ENCODE results near the gene SEMA6A. TPM values are rescaled to one million over a fixed set of nuclear protein-coding genes. Genes with fewer than 3 reads are reported as not detected.

Gene SEMA6A
- total RNA-seq, 4 donors from 2014 or later = 37.1 to 121 (median 111) TPM

- Histone ChIP-seq H3K4me1 (no peaks in the 10 kb centered on the region), H3K36me3 (no peaks in the 10 kb centered on the region), H3K9me3 (no peaks in the 10 kb centered on the region), H3K4me3 (no peak overlapping the region), H3K27ac (no peak overlapping the region), H3K27me3 (no peaks in the 10 kb centered on the region)
- DNase-seq = no peak
- TF ChIP-seq POLR2A (IDR thresholded peaks at IDR 0.05) = no peak
- TF ChIP-seq, protein P1, sequence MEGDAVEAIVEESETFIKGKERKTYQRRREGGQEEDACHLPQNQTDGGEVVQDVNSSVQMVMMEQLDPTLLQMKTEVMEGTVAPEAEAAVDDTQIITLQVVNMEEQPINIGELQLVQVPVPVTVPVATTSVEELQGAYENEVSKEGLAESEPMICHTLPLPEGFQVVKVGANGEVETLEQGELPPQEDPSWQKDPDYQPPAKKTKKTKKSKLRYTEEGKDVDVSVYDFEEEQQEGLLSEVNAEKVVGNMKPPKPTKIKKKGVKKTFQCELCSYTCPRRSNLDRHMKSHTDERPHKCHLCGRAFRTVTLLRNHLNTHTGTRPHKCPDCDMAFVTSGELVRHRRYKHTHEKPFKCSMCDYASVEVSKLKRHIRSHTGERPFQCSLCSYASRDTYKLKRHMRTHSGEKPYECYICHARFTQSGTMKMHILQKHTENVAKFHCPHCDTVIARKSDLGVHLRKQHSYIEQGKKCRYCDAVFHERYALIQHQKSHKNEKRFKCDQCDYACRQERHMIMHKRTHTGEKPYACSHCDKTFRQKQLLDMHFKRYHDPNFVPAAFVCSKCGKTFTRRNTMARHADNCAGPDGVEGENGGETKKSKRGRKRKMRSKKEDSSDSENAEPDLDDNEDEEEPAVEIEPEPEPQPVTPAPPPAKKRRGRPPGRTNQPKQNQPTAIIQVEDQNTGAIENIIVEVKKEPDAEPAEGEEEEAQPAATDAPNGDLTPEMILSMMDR (IDR thresholded peaks at IDR 0.05) = no peak
Measured at GRCh38 chr5:116409591-116410296, 164.9 kb downstream of the SEMA6A start.

DNA sequence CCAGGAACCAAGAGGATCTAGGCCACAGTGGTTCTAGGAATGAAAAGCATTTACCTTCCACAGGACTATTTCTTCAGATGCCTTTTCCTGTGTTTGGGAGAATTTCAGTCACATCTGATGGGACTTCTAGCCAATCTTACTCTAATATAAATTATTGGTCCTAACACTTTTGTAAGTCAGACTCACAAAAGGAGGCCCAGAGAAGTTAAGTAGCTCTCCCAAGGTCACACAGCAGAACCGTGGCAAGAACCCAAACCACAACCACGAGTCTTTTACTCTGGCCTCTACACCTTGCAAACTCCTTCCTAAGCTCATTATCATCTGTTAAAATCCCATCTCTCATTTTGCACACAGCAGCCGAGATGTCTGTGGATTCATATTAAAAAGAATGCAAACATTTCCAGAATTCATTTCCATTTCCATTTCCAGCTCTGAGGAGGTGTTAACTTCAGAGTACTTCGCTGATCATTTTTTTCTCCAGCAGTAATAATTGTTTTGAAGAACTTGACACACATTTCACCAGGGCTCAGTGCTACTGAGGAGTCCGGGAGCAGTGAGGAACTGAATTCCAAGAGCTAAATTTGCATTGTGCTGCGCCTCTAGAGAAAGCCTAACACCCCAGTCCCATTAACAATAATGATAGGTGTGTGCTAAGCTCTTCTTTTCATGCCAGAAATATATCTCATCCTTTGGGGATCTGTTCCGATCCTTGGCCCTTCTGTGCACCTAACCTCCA lies 168.1 kb downstream of the SEMA6A start:
- no peak for DNase-seq
- Histone ChIP-seq H3K4me3 (no peak overlapping the region), H3K4me1 (no peaks in the 10 kb centered on the region), H3K9me3 (no peaks in the 10 kb centered on the region), H3K27ac (no peak overlapping the region), H3K27me3 (no peaks in the 10 kb centered on the region), H3K36me3 (no peaks in the 10 kb centered on the region)
- TF ChIP-seq POLR2A (IDR thresholded peaks at IDR 0.05) = no peak
- TF ChIP-seq, protein P1 (IDR thresholded peaks at IDR 0.05) = no peak

DNA sequence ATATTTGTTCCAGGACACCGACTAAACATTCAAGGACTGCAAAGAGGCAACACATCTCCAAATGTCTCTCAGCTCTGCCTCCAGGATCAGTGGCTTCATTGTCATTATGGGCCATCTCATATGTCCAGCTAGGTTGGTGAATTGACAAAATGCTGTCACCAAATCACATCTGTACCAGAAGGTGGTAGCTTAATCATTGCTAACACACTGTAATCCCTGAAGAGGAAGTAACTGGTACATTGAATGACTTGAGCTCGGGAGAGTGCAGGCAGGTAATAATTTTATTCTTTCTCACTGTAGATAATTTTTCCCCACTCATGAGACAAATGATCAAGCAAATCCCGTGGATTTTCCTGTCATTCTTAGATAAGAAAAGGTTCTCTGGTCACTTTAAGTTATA lies 169.8 kb downstream of the SEMA6A start:
- DNase-seq = no peak
- no peaks in the 10 kb centered on the region for H3K4me1 ChIP-seq
- no peak overlapping the region for H3K4me3 ChIP-seq
- no peak for TF ChIP-seq POLR2A (IDR thresholded peaks at IDR 0.05)
- TF ChIP-seq, protein P1 (IDR thresholded peaks at IDR 0.05) = no peak
- H3K27me3 ChIP-seq = no peaks in the 10 kb centered on the region
- H3K27ac ChIP-seq = no peak overlapping the region
- H3K36me3 ChIP-seq = no peaks in the 10 kb centered on the region
- no peaks in the 10 kb centered on the region for H3K9me3 ChIP-seq

DNA sequence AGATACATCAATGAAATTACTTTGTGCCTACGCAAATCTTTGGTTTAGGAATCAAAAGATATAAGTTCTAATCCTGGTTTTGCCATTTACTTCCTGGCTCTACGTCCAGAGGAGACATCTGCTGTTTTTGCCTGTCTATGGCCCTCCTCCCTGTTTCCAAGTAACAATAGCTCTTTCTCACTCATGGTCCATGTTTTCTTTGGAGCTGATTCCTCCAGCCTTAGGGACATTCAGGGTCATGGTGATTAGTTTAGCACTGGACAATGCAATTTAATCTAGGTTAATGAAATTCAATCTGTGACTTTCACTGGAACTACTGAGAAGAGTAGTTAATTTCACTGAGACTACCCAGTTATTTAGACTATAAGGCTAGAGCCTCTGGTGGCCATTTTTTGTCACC lies 170.6 kb downstream of the SEMA6A start:
- Histone ChIP-seq H3K27me3 (no peaks in the 10 kb centered on the region), H3K27ac (no peak overlapping the region), H3K4me1 (no peaks in the 10 kb centered on the region), H3K4me3 (no peak overlapping the region), H3K9me3 (no peaks in the 10 kb centered on the region), H3K36me3 (no peaks in the 10 kb centered on the region)
- DNase-seq = no peak
- no peak for TF ChIP-seq POLR2A (IDR thresholded peaks at IDR 0.05)
- TF ChIP-seq, protein P1 (IDR thresholded peaks at IDR 0.05) = no peak

DNA sequence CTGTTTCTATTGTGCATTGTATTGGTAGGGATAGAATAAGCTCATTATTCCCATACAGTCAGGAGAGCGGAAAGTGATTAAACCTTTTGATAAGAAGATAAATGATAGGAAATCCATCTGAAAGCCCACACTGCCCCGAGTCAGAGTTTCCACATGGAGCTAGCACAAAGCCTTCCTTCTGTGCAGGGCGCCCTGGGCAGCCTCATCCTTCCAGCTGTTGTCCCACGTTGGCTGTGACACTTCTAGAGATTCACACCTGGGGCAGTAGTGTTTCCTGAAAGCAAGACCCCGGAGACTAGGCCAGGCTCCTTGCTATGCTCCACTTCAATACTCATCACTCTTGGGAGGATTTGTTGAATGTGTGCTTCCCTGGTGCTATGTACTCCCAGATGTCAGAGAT lies 172.4 kb downstream of the SEMA6A start:
- no peaks in the 10 kb centered on the region for H3K9me3 ChIP-seq
- no peak for TF ChIP-seq POLR2A (IDR thresholded peaks at IDR 0.05)
- TF ChIP-seq, protein P1 (IDR thresholded peaks at IDR 0.05) = no peak
- no peak overlapping the region for H3K27ac ChIP-seq
- DNase-seq = no peak
- H3K36me3 ChIP-seq = no peaks in the 10 kb centered on the region
- H3K4me1 ChIP-seq = no peaks in the 10 kb centered on the region
- no peak overlapping the region for H3K4me3 ChIP-seq
- H3K27me3 ChIP-seq = no peaks in the 10 kb centered on the region

Data from Peyer's patch (tissue), 4 donors.